ENCODE measurements around the gene DNM1L.
A peak's percentile ranks its signal among the peaks of the same experiment; 100 is the strongest.
"Not testable (repeated sequence)": the region's sequence is repeated elsewhere in the genome, so short reads cannot be mapped to it uniquely, and the experiment has no call there.

DNM1L gene

GRCh38 chr12:32697445-32697844 is 18.3 kb downstream of the DNM1L start:
- no peak for DNase-seq
- no peak overlapping the region for H3K4me3 ChIP-seq (ENCODE audit: low read depth, low read length)
- H3K9me3 ChIP-seq (ENCODE audit: severe bottlenecking) = no peaks in the 10 kb centered on the region
- TF ChIP-seq CTCF (IDR thresholded peaks at IDR 0.05; ENCODE audit: low read depth, low read length) = no peak
- H3K27me3 ChIP-seq (ENCODE audit: insufficient read depth, low read depth, severe bottlenecking) = no peaks in the 10 kb centered on the region
- H3K36me3 ChIP-seq = peaks cover 2% of the 10 kb centered on the region; the same call in 1 of the 2 replicates
- H3K27ac ChIP-seq = no peak overlapping the region

- Histone ChIP-seq H3K9me3 (ENCODE audit: severe bottlenecking) (no peaks in the 10 kb centered on the region), H3K4me3 (ENCODE audit: low read depth, low read length) (no peak overlapping the region), H3K36me3 (peaks cover 2% of the 10 kb centered on the region; the same call in 1 of the 2 replicates), H3K27me3 (ENCODE audit: insufficient read depth, low read depth, severe bottlenecking) (no peaks in the 10 kb centered on the region), H3K27ac (peak overlapping the region; percentile 57; the same call in 1 of the 2 replicates)
- peak; percentile 63 for DNase-seq
- no peak for TF ChIP-seq CTCF (IDR thresholded peaks at IDR 0.05; ENCODE audit: low read depth, low read length)
Measured at GRCh38 chr12:32698285-32698684, 19.2 kb downstream of the DNM1L start.

- H3K36me3 ChIP-seq; H3K27ac ChIP-seq; DNase-seq; H3K27me3 ChIP-seq (ENCODE audit: insufficient read depth, low read depth, severe bottlenecking); H3K9me3 ChIP-seq (ENCODE audit: severe bottlenecking); H3K4me3 ChIP-seq (ENCODE audit: low read depth, low read length): not testable (repeated sequence)
Measured at GRCh38 chr12:32699437-32699836, 20.3 kb downstream of the DNM1L start.

- TF ChIP-seq CTCF (IDR thresholded peaks at IDR 0.05; ENCODE audit: low read depth, low read length) = no peak
- no peaks in the 10 kb centered on the region for H3K9me3 ChIP-seq (ENCODE audit: severe bottlenecking)
- H3K27ac ChIP-seq = no peak overlapping the region
- no peak overlapping the region for H3K4me3 ChIP-seq (ENCODE audit: low read depth, low read length)
- H3K36me3 ChIP-seq = peaks cover 8% of the 10 kb centered on the region
- DNase-seq = no peak
- no peaks in the 10 kb centered on the region for H3K27me3 ChIP-seq (ENCODE audit: insufficient read depth, low read depth, severe bottlenecking)
Measured at GRCh38 chr12:32702473-32702872, 23.4 kb downstream of the DNM1L start.

GRCh38 chr12:32702946-32703345 is 23.8 kb downstream of the DNM1L start:
- Histone ChIP-seq H3K27ac (no peak overlapping the region), H3K4me3 (ENCODE audit: low read depth, low read length) (no peak overlapping the region), H3K27me3 (ENCODE audit: insufficient read depth, low read depth, severe bottlenecking) (no peaks in the 10 kb centered on the region), H3K36me3 (peaks cover 8% of the 10 kb centered on the region), H3K9me3 (ENCODE audit: severe bottlenecking) (no peaks in the 10 kb centered on the region)
- TF ChIP-seq CTCF (IDR thresholded peaks at IDR 0.05; ENCODE audit: low read depth, low read length) = no peak
- no peak for DNase-seq

- Histone ChIP-seq H3K36me3 (peaks cover 18% of the 10 kb centered on the region), H3K27ac (no peak overlapping the region), H3K9me3 (ENCODE audit: severe bottlenecking) (no peaks in the 10 kb centered on the region), H3K27me3 (ENCODE audit: insufficient read depth, low read depth, severe bottlenecking) (no peaks in the 10 kb centered on the region), H3K4me3 (ENCODE audit: low read depth, low read length) (no peak overlapping the region)
- TF ChIP-seq CTCF (IDR thresholded peaks at IDR 0.05; ENCODE audit: low read depth, low read length) = no peak
- DNase-seq = no peak
Measured at GRCh38 chr12:32705783-32706182, 26.7 kb downstream of the DNM1L start.
